Upper lobe of right lung (tissue), 1 donor: ENCODE results near the gene ARL8B. TPM values are rescaled to one million over a fixed set of nuclear protein-coding genes. Genes with fewer than 3 reads are reported as not detected.
A peak's percentile ranks its signal among the peaks of the same experiment; 100 is the strongest.

Experiments
- ATAC-seq: fragments of 200-7000 bp; cut with Tn5 transposase; one replicate; pipeline ENCODE4 v1.9.1; 2020; ENCODE audit warnings: mild to moderate bottlenecking, moderate library complexity
- DNase-seq: peaks from one replicate; pipeline ENCODE4 v3.0.0-alpha.2; 2020
- H3K27ac ChIP-seq: fragments of 200-600 bp; one replicate; pipeline ENCODE4 v1.8.0; 2022
- H3K27me3 ChIP-seq: fragments of 200-600 bp; one replicate; pipeline ENCODE4 v1.8.0; 2022; ENCODE audit warnings: mild to moderate bottlenecking
- H3K36me3 ChIP-seq: fragments of 200-600 bp; one replicate; pipeline ENCODE4 v1.8.0; 2022
- H3K4me1 ChIP-seq: fragments of 200-600 bp; one replicate; pipeline ENCODE4 v1.8.0; 2022
- H3K4me3 ChIP-seq: fragments of 200-600 bp; one replicate; pipeline ENCODE4 v1.8.0; 2022; ENCODE audit warnings: mild to moderate bottlenecking
- H3K9me3 ChIP-seq: fragments of 200-600 bp; one replicate; pipeline ENCODE4 v1.8.0; 2022
- intact Hi-C: fragments of 100-400 bp; cut with DNase I; formaldehyde crosslinking; loops from one replicate; pipeline ENCODE4 v1.11.0; 2022
- total RNA-seq: library from RNA; stranded (reverse); fragmentation: NEBNext Ultra II Directional; extraction: Animal tissue kit (Norgen Biotek cat#: 25700); gene quantifications from one replicate; pipeline ENCODE4 v1.2.1, GENCODE V29; 2021
- TF ChIP-seq, protein P1 (sequence below): fragments of 200-600 bp; IDR thresholded peaks from one replicate; pipeline ENCODE4 v1.8.0; 2022; ENCODE audit warnings: antibody characterized with exemption
- donor health status: DM: no; HTN: yes; CAD: no; lungs with severe emphysema.

ARL8B gene
- total RNA-seq, 1 donor from 2014 or later: 91.5 TPM

DNA sequence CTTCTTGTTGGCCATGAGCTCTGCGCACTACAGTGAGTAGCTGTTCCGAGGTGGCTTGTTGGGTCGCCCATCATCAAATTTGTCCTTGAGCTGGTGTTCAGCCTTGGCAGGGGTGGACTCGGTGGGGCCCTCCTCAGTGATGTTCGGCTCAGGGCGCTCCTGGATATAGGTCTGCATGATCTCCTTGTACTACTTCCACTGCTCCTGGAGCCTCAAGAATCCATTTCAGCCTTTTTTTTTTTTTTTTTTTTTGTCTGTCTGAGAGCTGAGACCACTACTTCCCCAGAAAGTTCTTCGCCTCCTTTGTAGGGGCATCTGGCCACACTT, 39.3 kb upstream of the ARL8B start:
- intact Hi-C loops: no loop called here
- TF ChIP-seq, protein P1, sequence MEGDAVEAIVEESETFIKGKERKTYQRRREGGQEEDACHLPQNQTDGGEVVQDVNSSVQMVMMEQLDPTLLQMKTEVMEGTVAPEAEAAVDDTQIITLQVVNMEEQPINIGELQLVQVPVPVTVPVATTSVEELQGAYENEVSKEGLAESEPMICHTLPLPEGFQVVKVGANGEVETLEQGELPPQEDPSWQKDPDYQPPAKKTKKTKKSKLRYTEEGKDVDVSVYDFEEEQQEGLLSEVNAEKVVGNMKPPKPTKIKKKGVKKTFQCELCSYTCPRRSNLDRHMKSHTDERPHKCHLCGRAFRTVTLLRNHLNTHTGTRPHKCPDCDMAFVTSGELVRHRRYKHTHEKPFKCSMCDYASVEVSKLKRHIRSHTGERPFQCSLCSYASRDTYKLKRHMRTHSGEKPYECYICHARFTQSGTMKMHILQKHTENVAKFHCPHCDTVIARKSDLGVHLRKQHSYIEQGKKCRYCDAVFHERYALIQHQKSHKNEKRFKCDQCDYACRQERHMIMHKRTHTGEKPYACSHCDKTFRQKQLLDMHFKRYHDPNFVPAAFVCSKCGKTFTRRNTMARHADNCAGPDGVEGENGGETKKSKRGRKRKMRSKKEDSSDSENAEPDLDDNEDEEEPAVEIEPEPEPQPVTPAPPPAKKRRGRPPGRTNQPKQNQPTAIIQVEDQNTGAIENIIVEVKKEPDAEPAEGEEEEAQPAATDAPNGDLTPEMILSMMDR: no peak
- Histone ChIP-seq H3K4me1 (no peaks in the 10 kb centered on the region), H3K27me3 (no peaks in the 10 kb centered on the region), H3K9me3 (no peaks in the 10 kb centered on the region), H3K36me3 (no peaks in the 10 kb centered on the region), H3K4me3 (no peak overlapping the region), H3K27ac (no peak overlapping the region)
- ATAC-seq (no peak), DNase-seq (no peak)

DNA sequence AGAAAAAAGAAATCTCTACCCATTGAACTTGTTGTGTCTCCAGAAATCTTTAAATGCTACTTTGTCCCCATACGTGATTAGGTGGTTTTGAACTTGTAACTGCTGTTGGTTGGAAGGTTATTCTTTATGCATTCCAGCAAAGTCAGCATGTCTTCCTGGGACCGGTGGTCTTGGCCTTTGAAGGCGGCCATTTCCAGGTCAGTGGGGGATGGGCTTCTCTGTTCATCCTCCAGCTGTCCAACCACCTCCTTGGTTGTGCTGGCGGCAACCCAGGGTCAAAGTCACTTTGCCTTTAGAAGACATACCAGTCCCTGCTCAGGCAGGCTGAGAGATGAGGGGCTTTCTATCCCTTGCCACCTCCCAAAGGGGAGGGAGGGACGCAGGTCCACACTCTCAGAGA, 37.9 kb upstream of the ARL8B start:
- intact Hi-C loops: no loop called here
- Histone ChIP-seq H3K27ac (no peak overlapping the region), H3K36me3 (no peaks in the 10 kb centered on the region), H3K4me3 (no peak overlapping the region), H3K9me3 (no peaks in the 10 kb centered on the region), H3K27me3 (no peaks in the 10 kb centered on the region), H3K4me1 (no peaks in the 10 kb centered on the region)
- no peak for ATAC-seq
- TF ChIP-seq, protein P1: no peak
- no peak for DNase-seq

DNA sequence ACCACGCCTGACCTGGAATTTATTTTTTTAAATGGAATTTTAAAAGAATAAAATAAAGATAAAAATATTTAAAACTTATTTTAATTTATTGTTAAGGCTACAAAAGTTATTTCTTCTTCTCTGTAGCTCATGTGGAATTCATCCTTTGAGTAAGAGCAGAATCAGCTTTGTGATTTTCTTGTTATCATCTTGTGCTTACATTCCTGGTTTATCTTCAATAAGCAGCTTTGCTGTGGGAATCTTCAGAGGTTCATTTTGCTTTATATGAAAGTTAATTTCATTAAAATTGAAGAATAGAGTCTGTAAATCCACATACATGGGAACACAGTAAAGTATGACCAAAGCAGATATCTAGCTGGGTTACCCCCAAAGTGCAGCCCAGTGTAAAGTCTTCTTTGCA, 35.4 kb upstream of the ARL8B start:
- Histone ChIP-seq H3K36me3 (no peaks in the 10 kb centered on the region), H3K27me3 (no peaks in the 10 kb centered on the region), H3K4me1 (no peaks in the 10 kb centered on the region), H3K27ac (no peak overlapping the region), H3K9me3 (no peaks in the 10 kb centered on the region), H3K4me3 (no peak overlapping the region)
- DNase-seq (no peak), ATAC-seq (no peak)
- intact Hi-C loops: no loop called here
- TF ChIP-seq, protein P1: no peak

DNA sequence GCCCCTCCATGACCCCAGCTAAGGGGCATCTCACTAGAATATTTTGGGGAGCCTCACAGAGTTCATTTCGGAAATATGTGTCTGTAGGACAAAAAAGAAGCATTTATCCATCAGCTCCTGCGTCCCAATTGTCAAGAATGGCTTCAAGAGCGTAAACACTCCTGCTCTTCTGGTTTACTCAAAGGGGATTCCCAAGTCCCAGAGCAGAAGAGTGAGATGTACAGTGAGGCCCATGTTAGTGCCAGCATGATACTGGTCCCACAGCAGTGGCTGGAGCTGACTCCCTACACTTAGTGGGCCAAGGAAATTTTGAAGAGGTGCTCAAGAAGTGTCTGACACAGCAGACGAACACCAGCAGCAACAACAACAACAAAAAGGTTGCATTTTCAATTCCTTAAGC, 34.9 kb upstream of the ARL8B start:
- Histone ChIP-seq H3K27me3 (no peaks in the 10 kb centered on the region), H3K36me3 (no peaks in the 10 kb centered on the region), H3K4me3 (no peak overlapping the region), H3K27ac (no peak overlapping the region), H3K9me3 (no peaks in the 10 kb centered on the region), H3K4me1 (no peaks in the 10 kb centered on the region)
- ATAC-seq: no peak
- TF ChIP-seq, protein P1: no peak
- intact Hi-C loops: no loop called here
- no peak for DNase-seq

DNA sequence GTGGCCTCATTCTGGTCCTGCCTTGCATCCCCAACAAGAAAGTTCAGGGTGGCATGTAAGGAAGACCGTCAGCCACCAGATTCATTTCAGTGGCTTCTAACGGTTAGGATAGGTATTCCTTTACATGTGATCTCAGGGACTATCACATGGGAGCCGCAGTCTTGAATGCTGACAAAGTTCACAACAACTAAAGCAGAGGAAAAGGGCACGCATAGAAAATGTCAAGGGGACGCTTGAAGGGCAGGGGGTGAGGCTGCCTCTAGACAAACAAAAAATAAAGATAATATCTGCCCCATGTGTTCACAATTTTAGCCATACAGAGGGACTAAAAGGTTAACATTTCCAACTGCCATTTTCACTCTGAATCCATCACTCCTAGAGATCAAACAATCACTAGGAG, 31.9 kb upstream of the ARL8B start:
- TF ChIP-seq, protein P1: no peak
- no peak overlapping the region for H3K27ac ChIP-seq
- H3K27me3 ChIP-seq: no peaks in the 10 kb centered on the region
- H3K4me1 ChIP-seq: no peaks in the 10 kb centered on the region
- H3K9me3 ChIP-seq: no peaks in the 10 kb centered on the region
- ATAC-seq (no peak), DNase-seq (no peak)
- intact Hi-C loops: no loop called here
- no peaks in the 10 kb centered on the region for H3K36me3 ChIP-seq
- H3K4me3 ChIP-seq: no peak overlapping the region

DNA sequence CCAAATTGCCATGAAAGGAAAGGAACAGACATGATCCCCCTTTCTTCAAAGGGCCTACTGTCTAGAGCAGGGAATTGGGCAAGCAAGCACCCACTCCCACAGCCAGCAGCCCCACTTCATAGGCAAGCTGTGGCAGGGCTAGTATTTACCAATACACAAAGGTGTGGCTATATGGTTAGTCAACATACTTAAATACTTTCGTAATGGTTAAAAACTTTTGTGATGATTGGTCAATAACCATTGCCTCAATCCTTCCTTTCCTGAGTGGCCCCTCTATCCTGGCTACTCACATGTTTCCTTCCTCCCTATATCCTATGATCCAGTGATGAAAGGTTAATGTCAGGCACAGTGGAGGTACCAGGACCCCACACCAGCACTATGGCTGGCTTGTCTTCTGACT, 30.1 kb upstream of the ARL8B start:
- Histone ChIP-seq H3K4me3 (no peak overlapping the region), H3K9me3 (no peaks in the 10 kb centered on the region), H3K4me1 (no peaks in the 10 kb centered on the region), H3K27me3 (no peaks in the 10 kb centered on the region), H3K36me3 (no peaks in the 10 kb centered on the region), H3K27ac (no peak overlapping the region)
- no peak for DNase-seq
- intact Hi-C loops: no loop called here
- ATAC-seq: peak; percentile 77
- TF ChIP-seq, protein P1: no peak
